IPS DF 4.7 (cell line): ENCODE measurements around the gene SMPD4.
"Not testable (repeated sequence)": the region's sequence is repeated elsewhere in the genome, so short reads cannot be mapped to it uniquely, and the experiment has no call there.

Experiments
- DNase-seq: peaks from one replicate; pipeline ENCODE4 v3.0.0-alpha.2; 2013; ENCODE audit warnings: low spot score; ENCODE audit errors: extremely low read depth

Gene SMPD4

DNA sequence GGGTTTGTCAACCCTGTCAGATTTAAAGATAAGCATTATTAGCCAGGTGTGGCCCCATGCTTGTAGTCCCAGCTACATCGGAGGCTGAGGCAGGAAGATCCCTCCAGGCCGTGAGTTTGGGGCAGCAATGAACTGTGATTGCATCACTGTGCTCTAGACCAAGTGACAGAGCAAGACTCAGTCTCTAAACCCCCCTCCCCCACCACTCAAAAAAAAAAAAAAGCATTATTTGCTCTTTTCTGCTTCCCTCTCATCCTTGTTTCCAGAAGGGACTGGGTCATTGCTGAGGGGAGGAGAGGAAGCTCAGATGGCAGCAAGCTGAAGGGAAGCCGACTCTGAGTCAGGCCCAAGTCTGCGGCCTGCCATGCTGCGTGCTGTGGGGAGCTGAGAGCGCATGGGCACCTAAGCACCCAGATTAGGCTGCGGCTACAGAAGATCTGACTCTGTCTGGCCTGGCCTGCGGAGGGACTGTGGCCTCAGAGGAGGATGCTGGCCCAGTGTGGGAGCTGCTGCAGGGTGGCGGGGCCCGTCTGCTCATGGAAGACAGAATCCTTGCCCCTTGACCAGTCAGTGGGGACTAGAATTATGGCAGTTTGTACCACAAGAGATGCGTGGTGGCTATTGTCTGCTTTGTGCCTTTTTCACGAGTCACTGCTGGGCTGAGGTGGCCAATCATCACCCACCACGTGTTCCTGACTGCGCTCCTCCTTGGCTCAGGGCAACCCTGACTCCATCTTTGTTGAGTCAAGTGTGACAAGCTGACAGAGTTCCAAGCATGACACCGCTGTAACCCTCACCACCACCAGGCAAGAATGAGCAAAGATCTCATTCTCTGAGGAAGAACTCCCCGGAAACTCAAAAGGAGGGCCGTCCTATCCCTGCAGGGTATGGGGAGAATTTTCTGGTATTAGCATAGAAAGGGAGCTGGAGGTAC lies 6.7 kb upstream of the SMPD4 start:
- not testable (repeated sequence) for DNase-seq

DNA sequence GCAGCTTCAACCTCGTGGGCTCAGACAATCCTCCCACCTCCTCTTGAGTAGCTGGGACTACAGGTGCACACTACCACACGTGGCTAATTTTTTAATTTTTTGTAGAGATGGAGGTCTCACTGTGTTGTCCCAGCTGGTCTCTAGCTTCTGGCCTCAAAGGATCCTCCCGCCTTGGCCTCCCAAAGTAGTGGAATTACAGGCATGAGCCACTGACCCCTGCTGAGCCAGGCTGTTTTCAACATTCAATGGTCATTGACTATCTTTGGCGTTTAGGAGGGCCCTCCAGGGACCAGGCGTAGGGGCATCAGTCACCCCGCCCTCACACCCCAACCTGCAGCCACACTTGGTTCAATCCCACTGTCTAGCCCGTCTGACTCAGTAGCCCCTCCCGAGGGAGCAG lies 5.9 kb upstream of the SMPD4 start:
- DNase-seq, result no peak

GRCh38 chr2:130186391-130186790 lies 5.0 kb upstream of the SMPD4 start:
- no peak for DNase-seq

DNA sequence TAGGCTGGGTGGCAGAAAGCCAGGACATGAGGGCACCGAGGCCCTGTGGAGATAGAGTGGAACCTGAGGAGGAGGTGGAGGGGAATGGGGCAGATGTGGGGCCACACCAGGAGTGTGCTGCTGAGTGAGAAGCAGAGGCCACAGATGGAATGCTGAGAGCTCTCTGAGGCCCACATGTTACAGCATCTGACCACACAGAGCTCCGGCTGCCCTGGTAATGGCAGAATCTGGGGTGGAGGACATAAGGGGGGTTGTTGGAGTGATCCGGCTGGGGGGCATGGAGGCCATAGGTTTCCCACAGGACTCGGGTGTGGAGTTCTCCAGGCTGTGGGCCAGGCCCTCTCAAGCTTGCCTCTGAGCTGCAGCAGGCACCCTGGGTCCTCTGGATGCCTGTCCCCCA lies 4.5 kb upstream of the SMPD4 start:
- DNase-seq, result no peak

- no peak for DNase-seq
These were observed 4.0 kb upstream of the SMPD4 start for GRCh38 chr2:130185436-130185835.

GRCh38 chr2:130183512-130184373 lies 2.3 kb upstream of the SMPD4 start:
- no peak for DNase-seq

DNA sequence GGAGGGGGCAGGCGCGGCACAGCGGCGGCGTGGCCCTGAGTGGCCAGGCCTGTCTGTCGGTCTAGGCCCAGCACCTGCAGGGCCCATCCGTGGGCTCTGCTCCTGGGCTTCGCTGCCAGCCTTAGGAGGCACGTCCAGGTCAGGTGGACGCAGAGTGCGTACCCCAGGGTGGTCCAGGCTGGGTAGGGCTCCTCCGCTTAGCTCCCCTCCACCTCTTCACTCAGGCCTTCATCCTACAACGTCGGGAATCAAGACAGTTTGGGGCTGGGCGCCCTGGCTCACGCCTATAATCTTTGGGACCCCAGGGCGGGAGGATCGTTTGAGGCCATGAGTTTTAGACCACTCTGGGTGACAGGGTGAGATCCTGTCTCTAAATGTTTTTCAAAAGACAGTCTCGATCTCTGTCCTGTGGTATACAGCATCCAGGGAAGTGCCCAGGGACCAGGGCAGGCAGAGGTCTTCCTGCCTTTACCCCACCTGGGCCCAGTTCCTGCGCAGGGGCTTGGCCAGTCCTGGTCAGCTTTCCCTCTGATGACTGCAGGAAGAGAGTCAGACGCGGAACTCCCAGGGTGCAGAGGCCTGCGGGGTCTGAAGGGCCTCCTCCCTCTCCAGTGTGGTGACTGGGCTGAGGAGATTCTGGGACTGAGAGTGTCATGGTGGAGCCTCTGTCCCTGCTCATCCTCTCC lies 1.6 kb upstream of the SMPD4 start:
- DNase-seq, result not testable (repeated sequence)

GRCh38 chr2:130181880-130182682 lies 679 bp upstream of the SMPD4 start, which contains the start of gene MZT2B:
MZT2B (plus strand) TSS chr2:130182262; CDS start chr2:130182283, 21 bp downstream.
- DNase-seq, result peak; percentile 16

- DNase-seq, result not testable (repeated sequence)
These were observed 738 bp downstream of the SMPD4 start for GRCh38 chr2:130180404-130181324.

- DNase-seq, result not testable (repeated sequence)
These were observed 6.5 kb downstream of the SMPD4 start for GRCh38 chr2:130174866-130175265.

DNA sequence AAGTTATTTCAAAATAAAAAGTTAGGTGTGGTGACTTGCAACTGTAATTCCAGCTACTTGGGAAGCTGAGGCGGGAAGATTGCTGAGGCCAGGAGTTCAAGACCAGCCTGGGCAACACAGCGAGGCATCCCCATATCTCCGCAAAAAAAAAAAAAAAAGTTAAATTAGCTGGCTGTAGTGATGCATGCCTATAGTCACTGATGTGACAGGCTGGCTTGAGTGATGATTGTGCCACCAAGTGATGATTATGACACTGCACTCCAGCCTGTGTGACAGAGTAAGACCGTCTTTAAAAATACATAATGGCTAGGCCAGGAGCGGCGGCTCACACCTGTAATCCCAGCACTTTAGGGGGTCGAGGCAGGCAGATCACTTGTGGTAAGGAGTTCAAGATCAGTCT lies 11.5 kb downstream of the SMPD4 start:
- DNase-seq, result no peak

DNA sequence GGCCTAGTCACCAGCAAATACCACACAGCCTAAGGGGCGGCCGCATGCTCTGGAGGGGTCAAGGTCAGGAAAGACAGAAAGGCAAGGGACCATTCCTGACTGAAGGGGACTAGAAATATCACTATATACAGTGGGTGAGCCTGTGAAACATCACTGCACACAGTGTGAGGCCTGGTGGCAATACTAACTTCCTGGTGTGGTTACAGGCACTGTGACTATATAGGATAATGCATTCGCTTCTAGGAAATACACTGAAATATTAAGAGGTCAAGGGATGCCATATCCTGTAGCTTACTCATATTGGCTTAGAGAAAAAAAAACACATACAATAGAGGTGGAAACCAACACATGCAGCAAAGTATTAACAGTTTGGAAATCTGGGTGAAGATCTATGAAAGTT lies 12.2 kb downstream of the SMPD4 start:
- DNase-seq, result not testable (repeated sequence)

DNA sequence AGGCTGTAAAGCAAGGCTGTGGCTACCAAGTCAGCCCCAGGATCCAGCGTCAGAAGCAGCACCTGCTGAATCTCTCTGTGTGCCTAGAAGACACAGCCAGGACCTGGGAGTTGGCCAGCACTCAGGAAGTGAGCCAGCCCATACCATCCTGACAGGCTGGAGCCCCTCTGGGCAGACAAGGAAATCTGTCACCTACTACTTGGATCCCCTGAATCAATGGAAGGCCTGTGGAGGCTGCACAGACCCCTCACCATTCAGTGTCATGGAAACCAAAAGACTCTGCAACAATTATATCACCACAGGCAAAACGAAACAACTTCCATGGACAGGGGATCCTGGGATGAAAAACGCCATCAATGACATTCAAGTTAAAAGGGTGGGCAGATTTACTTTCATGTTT lies 14.8 kb downstream of the SMPD4 start:
- not testable (repeated sequence) for DNase-seq

DNA sequence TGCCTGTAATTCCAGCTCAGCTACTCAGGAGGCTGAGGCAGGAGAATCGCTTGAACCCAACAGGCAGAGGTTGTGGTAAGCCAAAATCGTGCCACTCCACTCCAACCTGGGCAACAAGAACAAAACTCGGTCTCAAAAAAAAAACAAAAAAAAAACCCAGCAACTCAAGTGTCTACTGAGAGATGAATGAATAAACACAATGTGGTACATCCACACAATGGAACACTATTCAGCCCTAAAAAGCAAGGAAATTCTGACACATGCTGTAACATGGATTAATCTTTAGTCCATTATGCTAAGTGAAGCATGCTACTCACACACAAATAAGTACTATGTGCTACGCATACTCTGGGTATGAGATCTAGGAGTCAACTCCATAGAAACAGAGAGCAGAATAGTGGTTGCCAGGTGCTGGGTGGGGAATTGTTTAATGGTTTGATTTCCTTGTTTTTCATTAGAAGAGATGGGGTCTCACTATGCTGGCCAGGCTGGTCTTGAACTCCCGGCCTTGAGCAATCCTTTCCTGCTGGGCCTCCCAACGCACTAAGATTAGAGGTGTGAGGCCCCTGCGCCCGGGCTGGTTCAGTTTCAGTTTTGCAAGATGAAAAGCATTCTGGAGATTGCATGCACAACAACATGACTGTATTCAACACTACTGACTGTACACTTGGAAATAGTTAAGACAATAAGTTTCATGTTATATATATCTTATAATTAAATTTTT lies 15.9 kb downstream of the SMPD4 start:
- DNase-seq, result no peak

GRCh38 chr2:130162968-130163367 lies 18.4 kb downstream of the SMPD4 start:
- no peak for DNase-seq

GRCh38 chr2:130162486-130162885 lies 18.9 kb downstream of the SMPD4 start:
- not testable (repeated sequence) for DNase-seq

DNA sequence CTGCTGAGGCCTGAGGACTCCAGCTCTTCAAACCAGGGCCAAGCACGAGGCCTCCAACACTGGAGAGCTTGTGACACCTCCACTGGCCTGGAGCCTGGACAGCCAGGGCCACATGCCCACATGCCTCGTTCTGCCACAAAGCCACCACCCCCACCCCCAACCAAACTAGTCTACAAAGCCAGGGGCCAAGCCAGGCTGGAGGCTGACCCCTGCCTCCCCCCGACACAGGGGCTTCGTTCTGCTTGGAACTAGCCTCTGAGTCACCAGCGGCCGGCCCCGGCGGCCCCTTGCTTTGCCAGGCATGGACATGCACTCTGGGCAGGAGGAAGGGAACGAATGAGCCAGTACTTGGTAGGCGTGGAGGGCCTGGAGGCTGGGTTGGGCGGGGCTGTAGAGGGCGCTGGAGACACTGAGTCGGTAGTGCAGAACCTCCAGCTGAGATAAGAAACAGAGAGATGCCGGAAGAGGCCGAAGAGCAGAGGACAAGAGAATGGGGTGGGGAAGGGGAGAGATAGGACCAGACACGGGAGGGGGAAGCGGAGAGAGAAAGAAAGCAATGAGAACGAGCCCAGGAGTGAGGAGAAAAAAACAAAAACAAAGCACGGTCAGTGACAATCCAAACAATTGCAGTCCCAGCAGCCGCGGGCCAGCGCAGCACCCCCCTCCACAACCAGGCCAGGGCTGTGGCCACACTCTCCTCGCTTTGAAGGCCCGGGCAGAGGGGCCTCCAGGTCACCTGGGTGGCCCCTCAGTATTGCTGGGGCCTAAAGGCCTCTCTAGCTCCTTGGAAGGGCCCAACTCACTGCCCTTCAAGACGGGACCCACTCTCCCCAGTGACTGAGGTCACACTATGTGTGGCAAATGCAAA lies 20.3 kb downstream of the SMPD4 start:
- not testable (repeated sequence) for DNase-seq

DNA sequence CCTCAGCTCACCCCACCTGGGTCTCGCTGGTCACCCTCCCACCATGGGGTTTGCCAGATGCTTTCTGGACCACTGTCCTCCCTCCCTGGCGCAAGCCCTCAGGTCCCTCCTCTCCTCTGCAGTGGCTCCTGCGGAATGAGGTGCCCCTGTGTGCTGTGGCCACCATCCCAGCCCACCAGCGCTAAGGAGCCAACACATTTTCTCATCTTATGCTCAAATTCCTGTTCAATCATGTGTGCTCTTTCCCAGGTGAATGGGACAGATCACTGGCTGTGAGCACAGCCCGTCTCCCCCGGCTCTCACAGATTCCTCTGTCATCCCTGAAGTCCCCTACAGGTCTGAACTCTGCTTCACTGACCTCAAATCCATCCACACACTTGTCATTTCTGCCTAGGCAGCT lies 21.3 kb downstream of the SMPD4 start:
- no peak for DNase-seq
